GM18519 (cell line): ENCODE measurements around the gene CBLN3.
"Not testable (repeated sequence)": the region's sequence is repeated elsewhere in the genome, so short reads cannot be mapped to it uniquely, and the experiment has no call there.

Experiments
- ATAC-seq: cut with Tn5 transposase; IDR thresholded peaks from one replicate; pipeline ENCODE4 v1.9.1; 2021; ENCODE audit warnings: mild to moderate bottlenecking, moderate library complexity; ENCODE audit not compliant: unreplicated experiment, low FRiP score

Gene CBLN3

DNA sequence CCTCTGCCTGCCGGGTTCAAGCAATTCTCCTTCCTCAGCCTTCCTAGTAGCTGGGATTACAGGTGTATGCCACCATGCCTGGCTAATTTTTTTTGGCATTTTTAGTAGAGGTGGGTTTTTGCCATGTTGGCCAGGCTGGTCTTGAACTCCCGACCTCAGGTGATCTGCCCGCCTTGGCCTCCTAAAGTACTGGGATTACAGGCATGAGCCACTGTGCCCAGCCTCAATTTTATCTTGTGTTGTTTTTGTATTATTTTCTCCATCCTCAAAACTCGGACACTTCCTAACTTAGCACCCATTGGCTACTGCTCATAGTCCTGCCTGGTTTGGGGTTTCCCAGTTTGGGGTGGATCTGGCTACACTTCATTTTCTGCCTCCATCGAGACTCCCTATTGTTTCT is 41.9 kb downstream of the CBLN3 start:
- not testable (repeated sequence) for ATAC-seq

- no peak for ATAC-seq
Observed at GRCh38 chr14:24387009-24387345, 42.5 kb downstream of the CBLN3 start.

- ATAC-seq = no peak
Observed at GRCh38 chr14:24385524-24385923, 43.9 kb downstream of the CBLN3 start.

- ATAC-seq = no peak
Observed at GRCh38 chr14:24384169-24384568, 45.3 kb downstream of the CBLN3 start.

DNA sequence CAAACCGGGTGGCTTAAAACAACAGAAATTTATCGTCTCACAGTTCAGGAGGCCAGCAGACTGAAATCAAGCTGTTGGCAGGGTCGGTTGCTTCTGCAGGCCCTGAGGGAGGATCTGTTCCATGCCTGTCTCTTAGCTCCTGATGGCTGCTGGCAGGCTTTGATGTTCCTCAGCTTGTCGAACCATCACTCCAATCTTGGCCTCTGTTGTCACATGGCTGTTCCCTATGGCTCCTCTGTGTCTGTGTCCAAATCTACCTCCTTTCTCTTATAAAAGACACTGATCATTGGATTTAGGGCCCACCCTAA is 47.5 kb downstream of the CBLN3 start:
- ATAC-seq = no peak

DNA sequence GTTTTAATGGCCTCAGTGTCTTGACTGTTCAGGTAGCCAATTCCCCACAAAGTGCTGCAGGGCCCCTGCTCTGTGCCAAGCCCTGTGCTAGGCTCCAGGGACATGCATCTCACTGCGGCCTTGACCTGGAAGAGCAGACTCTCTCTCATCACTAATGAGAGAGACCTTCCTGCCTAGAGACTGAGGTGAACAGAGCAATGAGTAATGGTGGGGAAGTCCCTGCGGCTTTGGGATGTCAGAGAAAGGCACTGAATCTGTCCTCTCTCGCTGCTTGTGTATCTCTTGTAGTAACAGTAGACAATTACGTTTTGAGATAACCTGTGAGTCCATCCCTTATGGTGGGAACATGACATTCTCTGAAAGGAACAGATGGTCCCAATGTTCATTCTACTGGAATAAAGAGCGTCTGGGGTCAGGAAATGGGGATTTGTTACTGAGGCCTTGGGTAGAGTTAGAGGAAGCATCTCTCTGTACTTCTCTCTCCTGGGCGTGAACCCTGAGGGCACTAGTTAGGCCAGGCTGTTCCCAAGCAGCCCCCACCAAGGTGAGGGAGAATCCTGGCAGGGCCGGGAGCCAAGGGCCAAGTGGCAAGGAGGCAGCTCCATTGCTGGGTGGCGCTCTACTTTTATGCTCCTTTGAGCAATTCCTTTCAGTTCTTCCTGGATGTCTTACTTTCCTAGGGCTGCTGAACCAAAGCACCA is 48.0 kb downstream of the CBLN3 start:
- ATAC-seq = no peak

DNA sequence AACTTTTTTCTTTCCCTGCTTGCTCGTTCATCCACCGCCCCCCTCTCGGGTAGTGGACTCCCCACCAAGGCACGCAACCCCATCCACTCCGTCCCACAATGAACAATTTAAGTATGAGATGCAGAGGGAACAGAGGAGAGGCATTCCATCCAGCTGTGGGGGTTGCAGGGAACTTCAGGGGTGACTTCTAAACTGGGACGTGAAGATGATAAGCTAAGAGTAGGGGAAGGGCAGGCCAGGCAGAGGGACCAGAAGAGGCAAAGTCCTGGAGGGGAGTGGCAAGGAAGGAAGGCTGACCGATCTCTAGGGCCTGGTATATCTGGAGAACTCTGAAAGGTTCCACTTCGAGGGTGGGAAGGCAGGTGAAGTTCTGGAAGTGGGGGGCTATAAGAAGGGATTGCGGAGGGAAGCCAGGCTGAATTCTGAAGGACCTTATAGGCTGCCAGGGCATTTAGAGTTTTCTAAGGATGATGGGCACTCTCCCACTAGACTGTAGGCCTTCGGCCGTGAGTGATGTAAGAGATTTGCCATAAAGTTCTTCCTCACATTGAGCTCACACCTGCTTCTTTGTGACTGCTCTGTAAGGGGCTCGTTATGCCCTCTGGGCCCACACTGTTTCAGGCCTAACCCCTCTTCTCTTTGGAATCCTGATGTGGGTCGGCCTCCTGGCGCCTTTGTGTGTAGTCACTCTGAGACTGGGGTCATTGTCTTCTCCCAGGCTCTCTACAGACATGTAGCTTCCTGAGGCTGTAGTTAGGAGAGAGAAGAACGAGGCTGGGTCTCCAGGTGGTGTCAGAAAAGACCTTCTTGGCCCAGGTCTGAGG is 49.3 kb downstream of the CBLN3 start:
- no peak for ATAC-seq

GRCh38 chr14:24378981-24379906 is 50.2 kb downstream of the CBLN3 start:
- ATAC-seq = no peak

DNA sequence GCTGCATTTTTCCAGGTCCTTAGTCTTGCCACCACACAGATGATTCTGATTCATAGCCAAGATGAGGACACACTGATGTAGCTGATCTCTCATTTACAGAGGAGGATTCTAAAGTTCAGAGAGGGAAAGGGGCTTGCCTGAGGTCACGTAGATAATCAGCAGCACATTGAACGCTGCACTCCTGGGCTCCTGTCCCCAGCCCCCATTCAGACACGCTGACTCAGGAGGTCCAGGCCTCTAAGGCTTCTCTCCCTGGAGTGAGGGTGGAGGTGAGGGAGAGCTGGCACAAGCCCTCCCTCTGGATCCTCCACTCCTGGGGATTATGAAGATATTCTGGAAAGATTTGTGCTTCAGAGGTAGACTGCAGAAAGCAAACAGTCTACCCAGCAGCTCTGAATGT is 51.1 kb downstream of the CBLN3 start:
- no peak for ATAC-seq

- ATAC-seq = no peak
Observed at GRCh38 chr14:24377657-24378056, 51.8 kb downstream of the CBLN3 start.

- no peak for ATAC-seq
Observed at GRCh38 chr14:24377126-24377525, 52.3 kb downstream of the CBLN3 start.
